Measurements from ENCODE around the gene SLAMF9.

- TF ChIP-seq CTCF (IDR thresholded peaks at IDR 0.05): no peak
- no peak for TF ChIP-seq ZFX (IDR thresholded peaks at IDR 0.05; ENCODE audit: borderline replicate concordance)
Measured at GRCh38 chr1:159974350-159974965, 20.4 kb upstream of the SLAMF9 start.

Measured in 22Rv1 (cell line).